ENCODE data around the gene SULT1B1.

- TF ChIP-seq CTCF (IDR thresholded peaks at IDR 0.05; ENCODE audit: low read length) (no peak), EZH2 (IDR thresholded peaks at IDR 0.05; ENCODE audit: borderline replicate concordance, low read length) (no peak)
These were observed 32.5 kb downstream of the SULT1B1 start for GRCh38 chr4:69727926-69728325.

All from OCI-LY1 (cell line).